Renal cortical epithelial cell (primary cell): Measurements from ENCODE around the gene HJV. TPM values are rescaled to one million over a fixed set of nuclear protein-coding genes. Genes with fewer than 3 reads are reported as not detected.

Experiments
- DNase-seq: peaks from one replicate; pipeline ENCODE4 v3.0.0-alpha.2; 2011; ENCODE audit warnings: low read depth
- total RNA-seq: library from RNA; depleted of rRNA; stranded (reverse); fragments of >200 nt; gene quantifications from 2 replicates; pipeline ENCODE4 v1.2.3, GENCODE V29; 2014

HJV gene
- total RNA-seq, 1 donor from 2014 or later = not detected

GRCh38 chr1:145993618-145994390 is 27.7 kb downstream of the HJV start:
- DNase-seq = no peak

DNA sequence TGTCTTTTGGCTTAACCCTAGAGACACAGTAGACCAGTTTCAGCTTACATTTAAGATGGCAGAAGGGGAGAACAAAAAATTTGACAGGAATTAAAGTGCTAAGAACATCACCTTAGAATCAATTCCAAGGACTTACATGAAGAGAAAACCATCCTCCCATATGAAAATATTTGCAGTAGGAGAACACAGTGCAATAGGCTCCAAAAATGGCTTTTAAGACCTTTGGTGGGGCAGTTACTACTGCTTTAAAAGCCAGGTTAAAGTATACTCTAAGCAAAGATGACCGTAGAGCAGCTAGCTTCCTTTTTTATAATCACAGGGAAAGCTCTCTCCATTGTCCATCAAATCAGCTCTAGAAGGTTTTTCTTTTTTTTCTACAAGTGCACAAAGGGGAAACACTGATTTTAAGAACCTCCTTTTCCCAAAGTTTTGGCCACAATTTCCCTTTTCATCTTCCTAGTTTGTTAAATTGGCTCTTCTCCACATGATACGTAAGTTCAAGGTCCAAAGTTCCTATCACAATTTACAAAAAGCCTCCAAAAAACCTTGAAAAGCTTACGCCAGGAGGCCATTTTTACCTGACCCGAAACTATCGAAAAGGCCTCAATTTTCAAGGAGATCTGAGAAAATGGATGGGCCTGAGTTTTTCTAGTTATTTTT is 28.4 kb downstream of the HJV start:
- no peak for DNase-seq

DNA sequence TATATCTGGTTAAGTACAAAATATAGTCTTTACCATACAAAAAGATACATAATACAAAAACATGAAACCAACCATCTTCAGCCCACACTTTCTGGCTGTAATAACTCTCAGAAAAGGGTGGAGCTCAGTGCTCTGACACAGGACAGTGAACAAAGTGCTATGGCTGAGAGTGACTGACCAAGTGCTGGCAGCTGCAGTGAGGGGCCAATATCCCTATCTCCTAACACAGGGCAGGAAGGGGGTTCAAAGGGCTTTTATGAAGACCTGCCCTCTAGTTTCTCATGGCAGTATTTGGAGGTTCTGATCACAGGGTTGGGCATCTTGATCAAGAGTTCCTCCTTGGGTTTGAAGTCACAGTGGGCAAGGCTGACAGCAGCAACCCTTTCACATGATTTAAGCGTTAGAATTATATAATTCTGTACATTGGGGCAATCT is 29.0 kb downstream of the HJV start:
- no peak for DNase-seq

- peak; percentile 61 for DNase-seq
Observed at GRCh38 chr1:145991735-145992412, 29.7 kb downstream of the HJV start.

DNA sequence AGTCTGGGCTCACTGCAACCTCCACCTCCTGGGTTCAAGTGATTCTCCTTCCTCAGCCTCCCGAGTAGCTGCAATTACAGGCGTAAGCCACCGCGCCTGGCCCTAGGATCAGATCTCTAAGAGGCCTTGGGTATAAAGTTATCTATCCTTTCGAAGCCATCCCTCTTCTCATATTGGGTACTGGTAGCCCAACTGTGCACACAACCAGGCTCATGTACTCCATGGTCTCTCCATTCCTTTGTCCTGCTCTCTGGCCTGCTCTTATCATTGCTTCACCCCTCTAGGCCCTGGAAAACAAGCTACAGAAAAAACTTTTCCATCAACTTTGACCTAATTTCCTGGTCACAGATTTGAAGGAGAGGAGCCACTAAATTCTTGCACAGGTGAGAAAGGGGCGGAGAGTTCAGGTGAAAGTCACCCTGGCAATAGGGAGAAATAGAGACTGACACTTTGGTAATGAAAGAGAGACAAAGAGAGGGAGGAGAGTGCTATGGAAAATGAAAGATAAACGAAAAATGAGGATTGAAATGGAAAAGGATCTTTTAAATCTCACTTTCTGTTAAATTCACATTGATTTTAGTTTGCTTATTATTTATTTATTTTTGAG is 31.2 kb downstream of the HJV start:
- DNase-seq = peak; percentile 62

DNA sequence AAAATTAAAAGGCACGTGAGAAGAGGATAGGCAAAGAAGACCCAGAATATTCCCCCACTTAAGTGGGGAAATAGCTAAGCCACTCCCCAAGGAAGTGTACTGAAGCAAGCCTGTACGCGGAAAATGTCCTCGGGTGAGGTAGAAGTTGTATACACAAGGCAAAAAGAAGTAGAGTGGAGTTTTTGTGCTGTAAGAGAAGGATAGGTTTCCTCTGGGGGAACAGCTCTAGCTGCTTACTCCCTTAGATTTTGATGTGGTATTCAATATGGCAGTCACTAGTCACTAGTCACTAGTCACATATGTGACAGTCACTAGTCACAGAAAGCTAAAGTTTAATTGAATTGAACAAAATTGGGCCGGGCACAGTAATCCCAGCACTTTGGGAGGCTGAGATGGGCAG is 32.8 kb downstream of the HJV start:
- DNase-seq = no peak

GRCh38 chr1:145987926-145988325 is 33.6 kb downstream of the HJV start:
- no peak for DNase-seq

DNA sequence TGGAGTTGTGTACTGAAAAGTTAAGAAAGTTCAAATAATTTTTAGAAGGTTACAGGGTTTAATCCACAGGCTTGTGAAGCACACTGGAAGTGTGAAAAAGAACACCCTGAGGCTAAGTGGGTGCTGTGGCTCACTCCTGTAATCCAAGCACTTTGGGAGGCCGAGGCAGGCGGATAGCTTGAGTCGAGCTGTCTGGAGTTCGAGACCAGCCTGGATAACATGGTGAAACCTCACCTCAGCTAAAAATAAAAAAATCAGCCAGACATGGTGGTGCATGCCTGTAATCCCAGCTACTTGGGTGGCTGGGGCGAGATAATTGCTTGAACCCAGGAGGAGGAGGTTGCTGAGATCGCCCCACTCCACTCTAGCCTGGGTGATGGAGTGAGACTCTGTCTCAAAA is 35.0 kb downstream of the HJV start:
- no peak for DNase-seq

- DNase-seq = peak; percentile 97
Observed at GRCh38 chr1:145985502-145986439, 35.8 kb downstream of the HJV start.

GRCh38 chr1:145985129-145985501 is 36.4 kb downstream of the HJV start:
- no peak for DNase-seq

- no peak for DNase-seq
Observed at GRCh38 chr1:145983960-145984830, 37.3 kb downstream of the HJV start.

GRCh38 chr1:145983206-145983675 is 38.3 kb downstream of the HJV start:
- no peak for DNase-seq

GRCh38 chr1:145982010-145982723 is 39.4 kb downstream of the HJV start:
- DNase-seq = no peak

DNA sequence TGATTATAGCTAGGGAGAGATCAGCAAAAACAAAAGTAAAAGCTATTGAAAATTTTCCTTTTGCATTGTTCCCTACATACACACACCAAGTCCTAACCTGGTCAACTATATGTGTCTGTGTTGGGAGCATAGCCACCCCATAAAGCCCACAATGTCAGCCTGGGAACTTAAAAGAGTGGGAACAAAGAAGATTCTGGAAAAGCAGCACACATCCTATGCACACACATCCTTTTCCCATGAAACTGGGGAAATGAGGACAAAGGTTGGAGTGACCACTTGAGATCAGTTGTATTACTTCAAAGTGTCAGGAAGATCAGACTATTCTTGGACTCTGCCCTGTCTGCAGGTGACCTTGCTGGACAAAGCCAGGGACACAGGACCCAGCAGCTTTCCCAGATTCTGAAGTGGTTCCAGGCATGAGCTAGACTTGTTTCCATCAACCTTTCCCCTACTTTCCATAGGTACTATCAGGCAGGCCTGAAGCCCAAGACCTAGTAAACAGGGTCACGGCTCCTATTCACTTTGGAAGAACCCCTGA is 41.0 kb downstream of the HJV start:
- no peak for DNase-seq

GRCh38 chr1:145979746-145980456 is 41.6 kb downstream of the HJV start:
- no peak for DNase-seq

DNA sequence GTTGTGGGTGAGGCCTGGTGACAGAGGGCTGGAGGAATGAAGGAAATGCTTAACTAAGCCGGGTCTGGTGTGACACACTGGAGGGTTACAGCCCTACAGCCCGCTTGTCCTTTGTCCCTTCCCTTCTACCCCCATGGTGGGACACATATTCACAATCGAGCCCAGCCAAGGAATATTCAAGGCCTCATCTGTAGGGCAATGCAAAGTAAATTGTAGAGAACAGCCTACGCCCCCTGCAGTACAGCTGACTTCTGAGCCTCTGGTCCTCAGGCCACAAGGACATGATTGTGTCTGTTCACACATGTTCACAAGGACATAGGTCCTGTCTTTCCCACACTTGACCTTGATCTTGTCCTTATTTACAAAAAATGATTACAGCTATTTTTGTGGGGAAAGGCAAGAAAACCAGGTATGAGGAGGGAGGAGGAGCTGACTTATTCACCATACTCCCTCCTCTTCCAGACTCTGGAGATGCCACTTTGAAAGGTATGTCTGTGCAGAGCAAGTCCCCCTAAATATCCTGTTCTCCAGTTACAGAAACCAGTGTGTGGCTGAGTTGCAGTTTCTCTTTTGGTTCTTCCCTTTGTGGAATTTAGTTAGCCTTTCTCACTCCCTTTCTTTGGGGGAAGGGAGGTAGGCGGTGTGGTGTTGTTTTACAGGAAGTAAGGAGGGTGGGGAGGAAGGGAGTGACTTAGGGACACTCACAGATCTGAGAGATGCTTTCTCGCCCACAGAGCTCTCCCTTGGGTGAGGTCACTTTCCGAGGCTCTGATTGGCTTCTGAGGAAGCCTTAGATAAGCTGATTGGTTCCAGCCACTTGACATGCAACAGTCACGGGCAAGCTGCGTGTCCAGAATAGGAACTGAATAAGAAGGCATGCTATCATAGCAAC is 42.4 kb downstream of the HJV start:
- peak; percentile 99 for DNase-seq

DNA sequence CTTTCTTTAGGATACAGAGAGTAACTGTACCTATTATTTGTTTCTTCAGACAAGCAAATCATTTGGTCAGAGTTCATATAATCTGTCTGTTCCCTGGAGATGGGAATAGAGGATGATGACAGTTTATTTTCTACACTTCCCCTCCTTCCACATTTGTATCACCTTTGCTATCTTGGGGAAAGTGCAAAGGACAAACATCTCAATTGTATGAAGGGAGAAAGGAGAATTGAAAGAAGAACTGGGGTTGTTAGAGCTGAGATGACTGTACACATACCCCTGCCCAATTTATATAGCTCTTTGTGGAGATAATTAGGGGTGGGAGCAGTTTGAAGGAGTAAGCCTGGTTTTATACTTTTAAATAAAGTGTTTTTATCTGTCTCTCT is 43.1 kb downstream of the HJV start:
- DNase-seq = no peak
